Measurements from ENCODE around the gene SLC22A17. TPM values are rescaled to one million over a fixed set of nuclear protein-coding genes. Genes with fewer than 3 reads are reported as not detected.
"Not testable (repeated sequence)": the region's sequence is repeated elsewhere in the genome, so short reads cannot be mapped to it uniquely, and the experiment has no call there.

The SLC22A17 gene
- total RNA-seq, 1 donor from 2014 or later, result 3.7 TPM

DNA sequence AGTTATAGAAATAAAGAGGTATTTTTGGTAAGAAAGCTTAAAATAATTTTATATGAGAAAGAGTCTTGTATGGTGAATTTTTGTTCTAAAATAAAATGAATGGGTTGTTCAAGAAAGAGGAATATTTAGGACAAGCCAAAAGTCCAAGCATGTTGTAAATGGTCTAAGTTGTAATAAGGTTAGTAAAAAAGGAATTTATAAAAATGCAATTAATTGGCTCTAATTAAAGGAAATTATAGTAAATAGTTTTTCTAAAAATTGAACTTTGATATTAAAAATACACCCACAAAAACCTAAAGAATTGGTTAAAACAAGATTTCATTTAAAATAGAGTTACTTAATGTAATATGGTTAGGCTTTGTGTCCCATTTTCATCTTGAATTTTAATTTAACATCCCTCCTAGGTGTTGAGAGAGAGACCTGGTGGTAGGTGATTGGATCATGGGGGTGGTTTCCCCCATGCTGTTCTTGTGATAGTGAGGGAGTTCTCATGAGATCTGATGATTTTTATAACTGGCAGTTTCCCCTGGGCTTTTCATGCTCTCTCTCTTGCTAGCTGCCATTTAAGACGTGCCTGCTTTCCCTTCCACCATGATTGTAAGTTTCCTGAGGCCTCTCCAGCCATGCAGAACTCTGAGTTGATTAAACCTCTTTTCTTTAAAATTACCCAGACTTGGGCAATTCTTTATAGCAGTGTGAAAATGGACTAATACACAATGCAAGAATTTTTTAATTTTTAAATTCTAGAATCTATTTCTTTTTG lies 13.0 kb downstream of the SLC22A17 start:
- no peak for DNase-seq

DNA sequence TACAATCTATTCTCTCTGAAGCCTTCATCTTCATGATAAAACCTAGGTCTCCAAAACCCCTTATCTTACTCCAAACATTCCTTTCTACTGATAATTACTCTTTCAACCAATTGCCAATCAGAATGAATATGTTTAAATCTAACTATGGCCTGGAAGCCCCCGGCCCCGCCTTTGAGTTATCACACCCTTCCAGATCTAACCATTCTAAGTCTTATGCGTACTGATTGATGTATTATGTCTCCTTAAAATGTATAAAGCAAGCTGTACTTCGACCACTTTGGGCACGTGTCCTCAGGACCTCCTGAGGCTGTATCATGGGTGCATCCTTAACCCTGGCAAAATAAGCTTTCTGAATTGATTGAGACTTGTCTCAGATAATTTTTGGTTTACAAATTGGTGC lies 17.1 kb downstream of the SLC22A17 start:
- DNase-seq, result no peak

DNA sequence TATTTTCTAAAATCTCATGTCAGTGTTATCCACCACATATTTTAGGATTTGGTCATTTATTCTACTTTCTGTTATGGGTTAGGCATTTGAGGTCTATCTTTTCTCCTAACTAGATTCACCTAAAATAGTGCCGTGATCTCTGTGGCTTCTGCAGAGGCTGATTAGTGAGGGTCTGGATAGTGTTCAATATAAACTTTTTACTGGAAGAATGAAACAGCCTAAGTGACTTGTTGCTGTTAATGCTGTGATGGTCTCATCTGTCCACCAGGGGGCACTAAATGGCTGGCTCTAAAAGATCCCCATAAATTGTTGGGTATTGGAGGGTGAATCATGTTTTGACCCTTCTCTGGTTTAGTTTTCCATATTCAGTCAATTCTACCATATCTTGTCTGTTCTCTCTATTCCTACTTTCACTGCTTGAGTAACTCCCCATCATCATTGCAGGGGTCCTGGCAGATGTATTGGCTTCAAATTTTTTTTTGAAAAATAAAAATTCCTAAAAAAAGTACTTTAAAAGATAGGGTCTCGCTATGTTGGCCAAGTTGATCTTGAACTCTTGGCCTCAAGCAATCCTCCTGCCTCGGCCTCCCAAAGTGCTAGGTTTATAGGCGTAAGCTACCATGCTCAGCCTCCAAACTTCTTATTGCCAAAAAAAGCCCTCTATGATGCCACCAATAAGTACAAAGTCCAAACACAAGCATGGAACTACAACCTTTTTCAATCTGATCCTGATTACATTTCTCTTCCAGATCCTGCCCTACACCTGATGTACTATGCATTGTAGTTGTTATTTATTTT lies 24.5 kb downstream of the SLC22A17 start:
- DNase-seq, result peak; percentile 87

- DNase-seq, result no peak
These were observed 26.0 kb downstream of the SLC22A17 start for GRCh38 chr14:23326491-23327332.

- not testable (repeated sequence) for DNase-seq
These were observed 26.9 kb downstream of the SLC22A17 start for GRCh38 chr14:23325746-23326145.

DNA sequence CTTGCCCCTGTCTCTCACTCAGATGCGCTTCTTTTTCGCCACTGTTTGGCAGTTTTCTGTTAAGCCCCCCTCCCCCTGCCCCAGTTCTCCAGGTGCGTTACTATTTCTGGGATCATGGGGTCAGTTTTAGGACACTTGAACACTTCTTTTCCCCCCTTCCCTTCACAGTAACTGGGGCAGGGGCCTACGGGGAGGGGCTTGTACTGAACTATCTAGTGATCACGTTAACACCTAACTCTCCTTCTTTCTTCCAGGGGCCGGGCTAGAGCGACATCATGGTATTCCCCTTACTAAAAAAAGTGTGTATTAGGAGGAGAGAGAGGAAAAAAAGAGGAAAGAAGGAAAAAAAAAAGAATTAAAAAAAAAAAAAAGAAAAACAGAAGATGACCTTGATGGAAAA lies 27.7 kb downstream of the SLC22A17 start:
- no peak for DNase-seq

- DNase-seq, result no peak
These were observed 28.2 kb downstream of the SLC22A17 start for GRCh38 chr14:23324455-23324846.

DNA sequence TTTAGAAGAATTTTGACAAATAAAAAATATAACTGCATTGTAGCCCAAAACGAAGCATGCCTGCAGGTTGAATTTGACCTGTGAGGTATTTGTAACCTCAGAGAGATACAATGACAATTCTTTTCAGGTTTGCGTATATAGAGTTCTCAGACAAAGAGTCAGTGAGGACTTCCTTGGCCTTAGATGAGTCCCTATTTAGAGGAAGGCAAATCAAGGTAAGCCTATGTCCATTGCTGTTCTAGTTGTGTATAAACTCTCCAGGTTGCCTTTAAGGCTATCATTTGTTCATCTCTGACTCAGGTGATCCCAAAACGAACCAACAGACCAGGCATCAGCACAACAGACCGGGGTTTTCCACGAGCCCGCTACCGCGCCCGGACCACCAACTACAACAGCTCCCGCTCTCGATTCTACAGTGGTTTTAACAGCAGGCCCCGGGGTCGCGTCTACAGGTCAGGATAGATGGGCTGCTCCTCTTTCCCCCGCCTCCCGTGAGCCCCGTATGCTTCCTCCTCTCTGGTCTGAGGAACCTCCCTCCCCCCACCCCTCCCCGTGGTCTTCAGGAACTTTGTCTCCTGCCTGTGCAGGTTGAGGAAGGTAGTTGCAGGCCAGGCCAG lies 28.7 kb downstream of the SLC22A17 start:
- DNase-seq, result no peak

DNA sequence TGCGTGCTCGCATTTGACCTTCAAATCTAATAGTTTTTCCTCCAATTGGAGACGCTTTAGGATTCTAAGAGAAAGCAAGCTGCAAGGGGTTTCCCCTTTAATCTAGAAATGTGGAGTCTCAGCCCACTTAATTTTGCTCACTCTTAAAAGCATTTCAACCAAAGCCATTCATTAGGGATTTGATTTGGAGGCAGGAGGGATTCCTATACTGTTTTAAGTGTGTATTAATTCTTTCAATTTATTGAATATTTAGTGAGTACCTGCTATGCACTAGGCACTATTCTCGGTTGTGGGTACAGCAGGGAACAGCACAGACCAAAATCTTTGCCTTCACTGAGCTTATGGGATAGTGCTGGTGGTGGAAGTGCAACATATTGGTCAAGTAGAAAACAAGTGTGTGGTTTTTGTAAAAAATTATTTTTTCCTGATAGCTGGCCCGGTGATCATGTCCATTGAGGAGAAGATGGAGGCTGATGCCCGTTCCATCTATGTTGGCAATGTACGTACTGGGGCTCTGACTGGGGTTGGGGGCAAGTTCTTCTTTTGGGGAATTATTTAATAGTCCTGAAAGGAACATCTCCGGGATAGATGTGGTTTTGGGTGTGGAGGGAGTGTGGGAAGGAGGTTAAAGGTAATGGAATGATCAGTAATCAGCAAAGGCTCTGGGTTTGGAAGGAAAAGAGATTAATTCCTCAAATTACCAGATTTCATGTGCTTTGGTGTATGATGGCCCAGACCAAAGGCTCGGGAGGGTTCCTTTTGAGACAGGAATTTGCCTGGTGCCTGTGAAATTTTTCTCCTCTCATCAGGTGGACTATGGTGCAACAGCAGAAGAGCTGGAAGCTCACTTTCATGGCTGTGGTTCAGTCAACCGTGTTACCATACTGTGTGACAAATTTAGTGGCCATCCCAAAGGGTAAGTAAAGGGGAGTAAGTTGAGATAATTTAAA lies 29.8 kb downstream of the SLC22A17 start:
- no peak for DNase-seq

DNA sequence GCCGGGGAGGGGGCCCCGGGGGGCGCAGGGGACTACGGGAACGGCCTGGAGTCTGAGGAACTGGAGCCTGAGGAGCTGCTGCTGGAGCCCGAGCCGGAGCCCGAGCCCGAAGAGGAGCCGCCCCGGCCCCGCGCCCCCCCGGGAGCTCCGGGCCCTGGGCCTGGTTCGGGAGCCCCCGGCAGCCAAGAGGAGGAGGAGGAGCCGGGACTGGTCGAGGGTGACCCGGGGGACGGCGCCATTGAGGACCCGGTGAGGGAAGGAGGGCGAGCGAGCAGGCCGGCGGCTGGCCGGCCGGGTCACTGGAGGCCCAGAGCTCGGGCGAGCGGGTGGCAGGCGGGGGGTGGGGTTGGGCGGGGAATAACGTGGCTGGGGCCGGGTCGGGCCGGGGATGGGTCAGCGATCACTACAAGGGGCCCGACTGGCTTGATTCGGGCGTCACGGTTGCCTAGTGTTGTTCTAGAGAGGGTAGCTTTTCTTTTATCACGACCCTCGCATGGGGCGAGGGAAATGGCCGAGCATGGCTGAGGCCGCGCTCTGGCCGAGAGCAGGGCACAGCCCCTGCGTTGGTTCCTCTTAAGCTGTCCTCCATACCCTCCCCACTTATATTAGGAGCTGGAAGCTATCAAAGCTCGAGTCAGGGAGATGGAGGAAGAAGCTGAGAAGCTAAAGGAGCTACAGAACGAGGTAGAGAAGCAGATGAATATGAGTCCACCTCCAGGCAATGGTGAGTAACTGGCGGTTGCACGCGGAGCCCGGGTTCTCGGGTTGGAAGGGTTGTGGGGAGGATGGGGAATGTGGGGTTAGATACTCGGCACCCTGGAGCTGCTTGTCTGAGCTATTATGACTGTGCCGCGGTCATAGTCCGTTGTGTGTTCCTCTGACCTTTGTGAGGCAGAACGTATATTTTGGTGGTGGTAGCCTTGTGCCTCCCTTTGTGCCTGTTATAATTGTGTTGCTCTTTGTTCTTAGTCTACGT lies 30.8 kb downstream of the SLC22A17 start:
- peak; percentile 58 for DNase-seq

GRCh38 chr14:23320584-23321571 lies 31.8 kb downstream of the SLC22A17 start, which contains the start of gene PABPN1:
PABPN1 (plus strand) TSS chr14:23321457; CDS start chr14:23321470, 13 bp downstream.
- DNase-seq, result peak; percentile 100

DNA sequence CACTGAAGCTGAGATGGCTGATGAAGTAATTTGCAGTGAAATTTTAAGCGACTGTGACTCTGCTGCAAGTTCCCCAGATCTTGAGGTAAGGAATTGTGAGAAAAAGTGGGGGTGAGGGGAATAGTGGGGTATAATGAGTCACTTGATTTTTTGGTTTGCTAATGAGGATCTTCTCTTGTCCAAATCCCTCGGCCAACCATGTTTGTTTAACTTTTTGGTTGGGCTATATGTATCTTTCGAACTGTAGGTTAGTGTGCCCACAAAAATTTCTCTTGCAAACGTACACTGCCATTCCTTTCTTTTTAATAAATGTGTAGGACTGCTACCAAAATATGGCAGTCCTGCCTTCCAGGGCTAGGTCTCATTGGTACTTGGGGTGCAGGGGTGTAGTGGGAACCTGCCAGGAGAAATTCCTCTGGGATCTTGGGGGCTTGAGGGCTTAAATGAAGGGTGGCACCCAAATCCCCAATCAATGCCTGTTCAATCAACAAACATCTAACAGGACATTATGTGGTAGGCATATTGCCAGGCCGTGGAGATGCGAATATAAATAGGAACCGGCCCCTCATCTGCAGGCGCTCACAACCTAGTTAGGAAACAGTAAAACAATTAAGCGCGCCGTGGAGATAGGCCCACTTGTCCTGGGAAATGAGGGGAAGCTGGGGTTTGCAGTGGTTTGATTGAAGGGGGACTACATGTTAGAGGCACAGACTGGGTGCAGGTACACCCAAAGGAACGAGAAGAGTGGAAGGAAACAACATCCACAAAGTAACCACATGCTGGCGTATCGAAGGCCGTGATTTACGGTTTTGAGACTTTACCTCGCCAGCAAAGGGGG lies 32.7 kb downstream of the SLC22A17 start:
- no peak for DNase-seq

GRCh38 chr14:23316300-23316699 lies 36.4 kb downstream of the SLC22A17 start:
- no peak for DNase-seq

DNA sequence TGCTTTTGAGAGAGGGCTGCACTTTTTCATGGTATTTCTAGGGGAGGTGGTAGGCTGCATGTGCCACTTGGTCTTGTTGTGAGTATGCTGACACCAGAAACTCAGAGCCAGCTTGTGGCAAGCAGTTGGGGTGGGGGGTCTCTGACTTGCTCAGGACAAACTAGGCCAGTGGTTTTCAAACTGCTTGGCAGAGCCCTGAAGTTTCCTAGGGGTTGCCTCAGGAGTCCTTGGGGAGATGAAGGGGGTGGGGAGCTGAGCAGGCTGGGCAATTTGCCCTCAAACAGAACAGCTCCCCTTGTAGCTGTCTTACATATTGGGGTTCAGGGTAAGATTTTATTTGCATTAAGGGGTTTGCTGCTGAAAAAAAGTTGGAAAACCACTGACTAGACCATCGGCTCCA lies 42.1 kb downstream of the SLC22A17 start:
- no peak for DNase-seq

GRCh38 chr14:23308721-23309445 lies 43.8 kb downstream of the SLC22A17 start:
- DNase-seq, result no peak

DNA sequence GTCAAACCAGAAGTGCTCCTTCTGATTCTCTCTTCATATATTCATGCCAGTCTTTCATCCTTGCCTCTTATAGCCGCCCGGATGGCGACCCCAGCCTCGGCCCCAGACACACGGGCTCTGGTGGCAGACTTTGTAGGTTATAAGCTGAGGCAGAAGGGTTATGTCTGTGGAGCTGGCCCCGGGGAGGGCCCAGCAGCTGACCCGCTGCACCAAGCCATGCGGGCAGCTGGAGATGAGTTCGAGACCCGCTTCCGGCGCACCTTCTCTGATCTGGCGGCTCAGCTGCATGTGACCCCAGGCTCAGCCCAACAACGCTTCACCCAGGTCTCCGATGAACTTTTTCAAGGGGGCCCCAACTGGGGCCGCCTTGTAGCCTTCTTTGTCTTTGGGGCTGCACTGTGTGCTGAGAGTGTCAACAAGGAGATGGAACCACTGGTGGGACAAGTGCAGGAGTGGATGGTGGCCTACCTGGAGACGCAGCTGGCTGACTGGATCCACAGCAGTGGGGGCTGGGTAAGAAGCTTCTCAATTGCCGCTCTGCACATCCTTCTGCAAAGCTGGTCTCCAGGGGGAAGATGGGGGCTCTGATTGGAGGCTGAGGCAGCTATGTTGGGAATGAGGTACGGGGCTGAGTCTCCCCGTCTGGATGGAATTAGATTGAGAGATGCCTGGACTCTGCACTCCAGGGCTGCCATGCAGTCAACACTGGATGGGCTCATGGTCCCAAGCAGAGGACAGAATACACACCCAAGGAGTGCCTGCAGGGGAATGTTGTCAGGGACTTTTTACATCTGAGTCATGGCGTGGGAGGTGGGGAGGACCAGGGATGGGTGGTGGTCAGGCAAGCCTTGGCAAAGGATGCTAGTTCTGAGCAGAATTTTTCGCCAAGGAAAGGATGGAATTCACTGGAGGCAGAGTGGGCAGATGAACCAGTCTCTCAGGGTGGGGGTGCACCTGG lies 44.7 kb downstream of the SLC22A17 start:
- DNase-seq, result no peak

Measured in dermis blood vessel endothelial cell (primary cell).